GM18511 (cell line): ENCODE measurements around the gene DMD.

Experiments
- ATAC-seq: cut with Tn5 transposase; IDR thresholded peaks from one replicate; pipeline ENCODE4 v1.9.1; 2021; ENCODE audit warnings: mild to moderate bottlenecking, moderate library complexity; ENCODE audit not compliant: unreplicated experiment

The DMD gene

GRCh38 chrX:31265383-31265782, 1946.0 kb downstream of the DMD start:
- no peak for ATAC-seq

- ATAC-seq = no peak
These were observed 1951.0 kb downstream of the DMD start for GRCh38 chrX:31260351-31260750.

GRCh38 chrX:31258166-31258565, 1953.2 kb downstream of the DMD start:
- ATAC-seq = no peak

GRCh38 chrX:31255310-31256033, 1955.9 kb downstream of the DMD start:
- no peak for ATAC-seq

- ATAC-seq = no peak
These were observed 1959.2 kb downstream of the DMD start for GRCh38 chrX:31252133-31252532.

GRCh38 chrX:31251336-31251735, 1960.0 kb downstream of the DMD start:
- no peak for ATAC-seq

- peak; percentile 94 for ATAC-seq
These were observed 1965.6 kb downstream of the DMD start for GRCh38 chrX:31245714-31246113.

GRCh38 chrX:31243804-31244203, 1967.5 kb downstream of the DMD start:
- ATAC-seq = no peak

GRCh38 chrX:31240982-31241381, 1970.4 kb downstream of the DMD start:
- peak; percentile 18 for ATAC-seq

- ATAC-seq = peak; percentile 65
These were observed 1974.2 kb downstream of the DMD start for GRCh38 chrX:31237189-31237588.

- peak; percentile 61 for ATAC-seq
These were observed 1975.1 kb downstream of the DMD start for GRCh38 chrX:31236231-31236630.

GRCh38 chrX:31233941-31234496, 1977.3 kb downstream of the DMD start:
- no peak for ATAC-seq

GRCh38 chrX:31232506-31232905, 1978.8 kb downstream of the DMD start:
- no peak for ATAC-seq

- peak; percentile 94 for ATAC-seq
These were observed 1982.4 kb downstream of the DMD start for GRCh38 chrX:31228909-31229308.

- no peak for ATAC-seq
These were observed 1982.9 kb downstream of the DMD start for GRCh38 chrX:31228415-31228832.

- no peak for ATAC-seq
These were observed 1984.1 kb downstream of the DMD start for GRCh38 chrX:31227250-31227649.

- no peak for ATAC-seq
These were observed 1985.5 kb downstream of the DMD start for GRCh38 chrX:31225819-31226218.

GRCh38 chrX:31224381-31225012, 1986.9 kb downstream of the DMD start:
- no peak for ATAC-seq

GRCh38 chrX:31223817-31224216, 1987.5 kb downstream of the DMD start:
- peak; percentile 90 for ATAC-seq

- ATAC-seq = no peak
These were observed 1988.4 kb downstream of the DMD start for GRCh38 chrX:31222946-31223345.

GRCh38 chrX:31219174-31219573, 1992.2 kb downstream of the DMD start:
- no peak for ATAC-seq

- ATAC-seq = no peak
These were observed 1994.3 kb downstream of the DMD start for GRCh38 chrX:31217084-31217483.
